GM18499 (cell line): Measurements from ENCODE around the gene CD3E.
"Not testable (repeated sequence)": the region's sequence is repeated elsewhere in the genome, so short reads cannot be mapped to it uniquely, and the experiment has no call there.

Experiments
- ATAC-seq: cut with Tn5 transposase; IDR thresholded peaks from one replicate; pipeline ENCODE4 v1.9.1; 2021; ENCODE audit warnings: moderate number of reproducible peaks; ENCODE audit not compliant: insufficient read depth, unreplicated experiment

Gene CD3E

DNA sequence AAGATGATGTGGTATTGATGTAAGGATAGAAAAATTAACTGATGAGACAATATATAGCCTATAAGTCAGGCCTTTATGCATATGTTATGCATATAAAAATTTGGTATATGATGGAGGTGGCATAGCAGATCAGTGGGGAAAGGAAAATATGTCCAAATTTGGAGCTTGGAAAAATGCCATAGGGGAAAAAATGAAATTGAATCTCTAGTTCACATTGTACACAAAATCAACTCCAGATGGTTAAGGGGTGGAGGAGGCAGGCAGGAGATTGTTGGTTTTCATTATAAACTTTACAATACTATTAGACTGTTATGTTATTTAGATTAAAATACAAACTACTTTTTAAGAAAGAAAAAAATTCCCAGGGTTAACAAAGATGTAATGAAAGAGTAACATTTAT is 15.1 kb upstream of the CD3E start:
- no peak for ATAC-seq

DNA sequence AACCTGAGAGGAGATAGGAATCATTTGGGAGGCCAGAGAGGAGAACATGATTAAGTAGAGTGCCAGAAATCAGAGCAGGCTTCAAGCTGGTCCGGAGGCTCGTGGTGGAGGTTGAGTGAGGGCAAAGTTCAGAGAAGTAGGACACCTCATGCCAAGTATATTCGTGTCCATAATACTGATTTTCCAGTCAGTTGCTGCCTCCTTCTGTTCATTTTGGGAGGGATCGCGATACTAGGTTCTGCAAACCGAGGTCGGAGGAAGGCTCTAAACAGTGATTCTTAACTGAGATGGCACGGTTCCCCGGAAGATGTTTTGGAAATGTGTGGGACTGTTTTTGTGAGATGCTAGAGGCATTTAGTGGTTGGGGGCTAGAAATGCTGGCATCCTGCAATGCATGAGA is 13.6 kb upstream of the CD3E start:
- ATAC-seq, result no peak

DNA sequence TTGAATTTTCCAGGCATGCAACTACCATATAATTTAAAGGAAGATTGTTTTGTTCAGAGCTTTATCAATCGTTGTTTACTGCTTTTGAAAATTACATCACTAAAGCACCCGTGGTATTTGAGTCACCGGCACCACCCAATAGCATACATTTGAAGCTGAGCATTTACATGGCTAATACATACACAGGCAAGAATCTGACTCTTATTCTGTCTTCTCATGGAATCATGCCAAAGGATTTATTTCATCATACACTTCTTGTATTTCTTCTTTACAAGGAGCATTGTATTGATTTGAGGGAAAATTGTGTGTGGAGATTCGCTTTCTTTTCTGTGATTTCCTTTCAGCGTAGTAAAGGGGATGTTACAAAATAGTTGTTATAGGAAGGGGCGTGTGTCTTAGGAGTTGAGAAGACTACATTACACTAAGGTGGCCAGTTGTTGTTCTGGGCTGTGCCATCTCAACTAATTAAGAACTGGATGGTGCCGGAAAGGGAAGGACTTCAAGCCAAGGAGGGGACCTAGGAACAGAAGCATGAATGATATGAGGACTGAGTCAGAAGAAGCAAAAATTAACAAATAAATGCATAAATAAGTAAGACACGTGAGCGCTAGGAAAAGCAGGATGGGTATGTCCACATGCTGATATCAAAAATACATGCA is 12.9 kb upstream of the CD3E start:
- ATAC-seq, result no peak

DNA sequence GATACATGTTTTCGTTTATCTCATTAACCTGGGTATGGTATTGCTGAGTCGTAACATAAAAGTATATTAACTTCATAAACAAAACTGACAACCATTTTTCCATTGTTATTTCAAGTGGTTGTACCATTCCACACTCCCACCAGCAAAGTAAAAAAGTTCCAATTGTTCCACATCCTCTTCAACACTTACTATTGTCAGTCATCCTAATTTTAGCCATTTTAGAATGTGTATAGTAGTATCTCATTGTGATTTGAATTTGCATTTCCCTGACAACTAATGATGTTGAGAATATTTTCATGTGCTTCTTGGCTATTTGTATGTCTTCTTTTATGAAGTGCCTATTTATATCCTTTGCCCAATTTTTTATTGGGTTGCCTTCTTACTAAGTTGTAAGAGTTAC is 10.5 kb upstream of the CD3E start:
- ATAC-seq, result no peak

DNA sequence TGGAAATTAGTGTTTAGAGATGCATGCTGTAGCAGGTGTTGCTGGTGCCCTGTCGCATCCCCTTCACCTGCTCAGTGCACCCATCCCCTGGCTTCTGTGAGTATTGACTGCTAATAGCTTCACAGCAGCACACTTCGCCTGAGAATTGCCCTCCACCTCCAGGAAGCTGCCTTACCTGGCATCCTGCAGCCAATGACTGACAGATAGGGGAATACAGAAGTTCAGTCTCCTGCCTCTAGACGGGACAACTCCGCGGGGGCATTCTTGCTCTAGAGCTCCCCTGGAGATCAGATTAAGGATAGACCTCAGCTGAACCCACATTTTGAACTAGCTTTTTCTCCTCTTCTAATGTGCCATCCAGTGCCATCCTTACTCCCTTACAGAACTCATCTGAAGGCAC is 9.3 kb upstream of the CD3E start:
- no peak for ATAC-seq

DNA sequence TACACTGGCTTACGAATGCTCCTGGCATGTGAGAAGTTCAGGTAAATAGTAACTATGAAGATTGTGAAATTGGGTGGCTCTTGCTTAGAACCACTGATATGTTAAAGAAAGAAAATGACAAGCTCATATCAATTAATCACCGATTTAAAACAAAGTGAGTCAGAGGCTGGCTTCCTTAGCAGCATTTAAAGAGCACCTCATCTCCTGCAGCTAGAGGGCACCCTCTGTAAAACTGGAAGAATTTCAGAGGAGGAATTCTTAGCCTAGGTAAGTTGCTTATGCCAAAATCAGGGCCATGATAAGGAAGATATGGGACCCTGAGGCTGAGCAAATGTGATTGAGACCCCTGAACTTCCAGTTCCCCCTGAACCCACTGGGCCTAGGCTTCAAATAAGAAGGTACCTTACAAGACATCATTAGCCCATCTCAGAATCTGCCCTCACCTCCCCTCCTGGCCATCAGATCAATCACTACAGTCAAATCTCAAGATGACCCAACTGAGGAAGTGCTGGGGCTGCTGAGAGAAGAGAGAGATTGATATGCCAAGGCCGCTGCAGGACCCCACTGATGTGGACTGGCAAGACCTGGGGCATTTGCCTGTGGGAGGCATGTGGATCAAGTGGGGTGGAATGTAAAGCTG is 8.6 kb upstream of the CD3E start:
- ATAC-seq, result no peak

DNA sequence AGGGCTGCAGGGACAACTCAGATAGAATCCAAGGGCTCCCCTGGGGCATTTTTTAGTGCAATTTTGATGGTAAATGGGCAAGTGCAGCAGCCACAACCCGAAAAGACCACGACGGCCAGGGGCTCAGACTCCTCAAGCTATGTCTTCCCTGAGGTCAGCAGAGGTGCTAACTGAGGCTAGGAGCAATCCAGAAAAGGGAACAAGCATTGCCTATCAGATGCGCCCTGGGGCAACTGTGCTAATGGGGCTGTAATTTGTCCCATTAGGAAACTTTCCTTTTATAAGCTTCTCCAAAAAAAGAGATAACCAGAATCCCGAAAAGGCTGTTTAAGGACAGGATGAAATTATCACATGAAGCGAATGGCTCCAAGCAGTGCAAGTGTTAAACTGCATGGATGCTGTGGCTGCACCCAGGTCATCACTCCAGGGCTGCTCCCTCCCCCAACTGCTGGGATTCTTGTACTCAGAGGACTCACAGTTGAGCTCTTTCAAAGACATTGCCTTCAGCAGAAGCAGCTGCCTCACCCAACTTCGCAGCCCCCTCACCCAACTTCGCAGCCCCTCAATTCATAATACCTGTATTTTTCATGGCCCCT is 2.8 kb upstream of the CD3E start:
- ATAC-seq, result no peak

DNA sequence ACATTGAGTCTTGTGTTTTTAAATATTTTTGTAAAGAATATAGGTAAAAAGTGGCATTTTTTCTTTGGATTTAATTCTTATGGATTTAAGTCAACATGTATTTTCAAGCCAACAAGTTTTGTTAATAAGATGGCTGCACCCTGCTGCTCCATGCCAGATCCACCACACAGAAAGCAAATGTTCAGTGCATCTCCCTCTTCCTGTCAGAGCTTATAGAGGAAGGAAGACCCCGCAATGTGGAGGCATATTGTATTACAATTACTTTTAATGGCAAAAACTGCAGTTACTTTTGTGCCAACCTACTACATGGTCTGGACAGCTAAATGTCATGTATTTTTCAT is 333 bp upstream of the CD3E start:
- ATAC-seq, result no peak

DNA sequence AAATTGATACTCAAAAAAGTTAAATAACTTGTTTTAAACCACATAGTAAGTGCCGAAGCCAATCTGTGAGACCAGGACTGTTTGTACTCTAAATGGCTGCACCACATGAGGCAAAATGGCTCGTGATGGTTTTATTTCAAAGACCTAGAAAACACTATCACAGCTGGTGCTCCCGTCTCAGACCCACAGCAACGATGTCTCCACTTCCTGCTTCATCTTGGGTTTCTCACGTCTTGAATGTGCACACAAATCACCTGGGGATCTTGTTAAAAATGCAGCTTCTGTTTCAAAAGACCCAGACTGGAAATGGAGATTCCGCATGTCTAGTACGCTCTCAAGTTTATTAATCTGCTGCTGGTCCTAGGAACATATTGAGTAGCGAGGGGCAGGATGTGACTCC is 1.2 kb downstream of the CD3E start:
- no peak for ATAC-seq

DNA sequence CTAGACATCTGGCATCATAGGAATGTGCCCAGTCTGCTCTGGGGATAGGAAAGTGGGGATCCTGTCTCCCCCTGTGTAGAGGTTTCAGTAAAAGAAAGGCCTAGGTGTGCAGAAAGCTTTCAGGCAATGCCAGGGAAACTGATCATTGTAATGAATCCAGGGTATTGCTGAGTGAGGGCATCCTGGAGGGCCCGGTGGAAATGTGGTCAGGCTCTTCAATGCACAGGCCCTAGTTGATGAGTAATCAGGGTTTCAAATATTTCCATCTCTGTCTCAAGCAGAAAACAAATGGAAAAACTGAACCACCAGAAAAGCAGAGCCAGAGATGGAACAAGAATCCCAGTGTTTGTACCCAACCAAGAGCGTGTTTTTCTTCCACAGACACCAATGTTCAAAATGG is 2.0 kb downstream of the CD3E start:
- ATAC-seq, result no peak

DNA sequence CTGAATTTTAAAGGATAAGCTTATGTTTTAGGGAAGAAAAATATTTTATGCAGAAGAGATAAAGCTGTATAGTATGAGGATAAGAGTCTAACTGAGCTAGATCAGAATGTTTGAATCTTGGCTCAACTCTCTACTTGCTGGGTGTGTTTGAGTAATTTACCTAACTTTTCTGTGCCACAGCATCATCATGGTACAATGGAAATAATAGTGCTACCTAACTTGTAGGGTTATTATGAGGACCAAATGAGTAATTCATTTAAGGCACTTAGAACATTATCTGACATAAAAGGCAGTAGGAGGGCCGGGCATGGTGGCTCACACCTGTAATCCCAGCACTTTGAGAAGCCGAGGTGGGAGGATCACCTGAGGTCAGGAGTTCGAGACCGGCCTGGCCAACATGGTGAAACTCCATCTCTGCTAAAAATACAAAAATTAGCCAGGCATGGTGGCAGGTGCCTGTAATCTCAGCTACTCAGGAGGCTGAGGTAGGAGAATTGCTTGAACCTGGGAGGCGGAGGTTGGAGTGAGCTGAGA is 4.5 kb downstream of the CD3E start:
- not testable (repeated sequence) for ATAC-seq

DNA sequence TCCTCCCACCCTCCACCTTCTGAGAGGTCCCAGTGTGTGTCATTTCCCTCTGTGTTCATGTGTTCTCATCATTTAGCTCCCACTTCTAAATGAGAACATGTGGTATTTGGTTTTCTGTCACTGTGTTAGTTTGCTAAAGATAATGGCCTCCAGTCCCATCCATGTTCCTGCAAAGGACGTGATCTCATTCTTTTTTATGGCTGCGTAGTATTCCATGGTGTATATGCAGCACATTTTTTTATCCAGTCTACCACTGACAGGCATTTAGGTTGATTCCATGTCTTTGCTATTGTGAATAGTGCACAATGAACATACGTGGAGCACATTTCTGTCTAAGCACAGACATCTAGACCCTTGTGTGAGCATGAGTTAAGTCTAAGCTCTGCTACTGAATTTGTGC is 5.7 kb downstream of the CD3E start:
- ATAC-seq, result no peak

DNA sequence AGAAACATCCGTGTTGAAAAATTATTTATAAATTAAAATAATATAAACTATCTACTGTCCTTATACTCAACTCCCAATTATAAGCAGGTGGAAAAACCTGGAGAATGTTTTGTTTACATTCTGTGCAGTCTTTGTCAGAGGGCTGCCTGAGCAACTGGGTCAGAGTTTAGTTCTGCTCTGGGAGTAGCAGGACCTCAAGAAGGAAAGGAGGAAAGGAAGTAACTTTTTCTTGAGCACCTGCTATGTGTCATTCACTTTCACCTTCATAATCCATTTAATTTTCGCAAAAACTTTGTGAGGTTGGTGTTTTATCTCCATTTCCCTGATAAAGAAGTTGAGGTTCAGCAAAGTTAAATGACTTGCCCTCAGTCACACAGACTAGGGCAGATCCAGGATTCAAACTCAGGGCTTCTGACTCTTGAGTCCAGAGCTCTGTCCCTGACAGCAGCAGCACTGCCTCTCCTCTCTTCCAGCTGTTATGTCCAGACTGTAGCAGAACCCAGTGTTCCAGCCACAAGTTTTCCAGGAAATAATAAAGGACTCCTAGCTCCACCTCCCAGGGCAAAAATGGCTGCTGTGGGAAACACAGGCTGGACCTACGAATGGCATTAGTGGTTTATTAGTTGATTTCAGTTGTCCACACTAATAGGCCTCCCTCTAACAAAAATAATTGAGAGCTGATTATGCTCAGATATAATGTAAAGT is 6.4 kb downstream of the CD3E start:
- no peak for ATAC-seq

DNA sequence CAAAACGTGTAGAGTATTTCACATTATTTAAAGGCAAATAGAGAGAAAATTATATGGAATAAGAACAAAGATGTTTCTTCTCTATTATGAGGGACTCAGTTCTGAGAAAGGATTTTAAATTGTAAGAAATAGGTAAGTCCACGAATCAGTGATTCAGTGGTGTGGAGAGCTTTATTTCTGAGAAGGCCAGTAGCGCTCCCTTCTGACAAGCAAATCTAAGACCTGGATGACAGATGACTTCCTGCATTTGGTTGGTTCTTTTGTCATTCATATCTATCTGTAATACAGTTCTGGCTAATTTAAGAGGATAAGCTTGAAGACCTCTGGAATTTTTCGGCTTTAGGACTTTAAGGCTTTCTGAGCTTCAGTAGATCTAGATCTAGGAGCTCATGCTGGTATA is 7.0 kb downstream of the CD3E start:
- no peak for ATAC-seq

DNA sequence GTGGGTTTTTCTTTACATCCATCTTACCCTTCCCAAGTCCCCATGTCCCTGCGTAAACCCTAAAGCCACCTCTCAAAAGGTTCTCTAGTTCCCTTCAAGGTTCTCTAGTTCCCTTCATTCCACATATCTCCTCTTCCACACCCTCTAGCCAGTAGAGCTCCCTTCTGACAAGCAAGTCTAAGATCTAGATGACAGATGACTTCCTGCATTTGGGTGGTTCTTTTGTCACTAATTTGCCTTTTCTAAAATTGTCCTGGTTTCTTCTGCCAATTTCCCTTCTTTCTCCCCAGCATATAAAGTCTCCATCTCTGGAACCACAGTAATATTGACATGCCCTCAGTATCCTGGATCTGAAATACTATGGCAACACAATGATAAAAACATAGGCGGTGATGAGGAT is 7.8 kb downstream of the CD3E start:
- ATAC-seq, result no peak

DNA sequence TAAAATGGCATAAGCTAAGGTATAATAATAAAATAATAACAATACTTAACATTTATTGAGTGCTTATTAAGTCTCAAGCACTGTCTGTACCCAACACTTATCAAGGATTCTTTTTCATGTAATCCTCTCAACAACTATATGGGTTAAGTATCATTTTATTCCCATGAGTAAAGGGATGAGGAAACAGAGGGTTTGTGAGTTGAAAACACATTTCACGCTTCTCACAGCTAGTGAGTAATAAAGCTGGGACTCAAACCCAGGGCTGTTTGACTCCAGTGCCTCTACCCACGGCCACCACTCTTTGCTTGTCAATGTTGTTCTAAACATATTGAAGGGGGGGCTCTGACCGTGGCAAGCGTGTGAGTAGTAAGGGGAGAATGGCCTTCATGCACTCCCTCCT is 8.7 kb downstream of the CD3E start:
- ATAC-seq, result no peak

DNA sequence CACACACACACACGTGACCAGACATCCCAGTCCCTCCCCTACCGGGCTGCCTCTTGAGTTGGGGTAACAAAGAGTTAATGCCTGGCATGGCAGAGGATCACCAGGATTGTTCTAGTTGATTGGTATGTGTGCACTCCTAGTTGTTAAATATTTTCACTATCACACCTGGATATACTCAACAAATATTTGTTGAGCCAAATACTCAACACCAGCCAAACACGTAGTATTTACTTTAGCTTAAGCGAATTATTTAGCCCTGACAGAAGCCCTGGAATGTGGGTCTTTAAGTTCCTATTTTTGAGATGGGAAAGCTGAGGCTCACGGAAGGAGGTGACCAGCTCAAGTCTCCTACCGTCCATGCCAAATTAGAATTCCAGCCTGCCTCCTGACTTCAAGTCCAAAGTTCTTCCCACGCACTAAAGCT is 10.5 kb downstream of the CD3E start:
- ATAC-seq, result no peak

DNA sequence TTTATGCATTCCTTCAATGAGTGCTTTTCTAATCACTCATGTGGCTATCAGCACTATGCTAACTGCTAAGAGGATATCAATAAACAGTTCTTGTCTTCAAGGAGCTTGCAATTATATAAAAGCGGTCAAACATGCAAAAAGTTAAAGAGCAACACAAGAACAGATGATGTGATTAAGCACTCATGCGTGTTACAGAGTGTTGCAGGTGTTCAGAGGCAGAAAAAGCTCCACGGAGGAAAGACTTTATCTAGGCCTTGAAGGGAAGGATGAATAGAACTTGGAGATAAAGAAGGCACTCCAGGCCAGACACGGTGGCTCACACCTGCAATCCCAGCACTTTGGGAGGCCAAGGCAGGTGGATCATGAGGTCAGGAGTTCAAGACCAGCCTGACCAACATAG is 13.6 kb downstream of the CD3E start:
- no peak for ATAC-seq

DNA sequence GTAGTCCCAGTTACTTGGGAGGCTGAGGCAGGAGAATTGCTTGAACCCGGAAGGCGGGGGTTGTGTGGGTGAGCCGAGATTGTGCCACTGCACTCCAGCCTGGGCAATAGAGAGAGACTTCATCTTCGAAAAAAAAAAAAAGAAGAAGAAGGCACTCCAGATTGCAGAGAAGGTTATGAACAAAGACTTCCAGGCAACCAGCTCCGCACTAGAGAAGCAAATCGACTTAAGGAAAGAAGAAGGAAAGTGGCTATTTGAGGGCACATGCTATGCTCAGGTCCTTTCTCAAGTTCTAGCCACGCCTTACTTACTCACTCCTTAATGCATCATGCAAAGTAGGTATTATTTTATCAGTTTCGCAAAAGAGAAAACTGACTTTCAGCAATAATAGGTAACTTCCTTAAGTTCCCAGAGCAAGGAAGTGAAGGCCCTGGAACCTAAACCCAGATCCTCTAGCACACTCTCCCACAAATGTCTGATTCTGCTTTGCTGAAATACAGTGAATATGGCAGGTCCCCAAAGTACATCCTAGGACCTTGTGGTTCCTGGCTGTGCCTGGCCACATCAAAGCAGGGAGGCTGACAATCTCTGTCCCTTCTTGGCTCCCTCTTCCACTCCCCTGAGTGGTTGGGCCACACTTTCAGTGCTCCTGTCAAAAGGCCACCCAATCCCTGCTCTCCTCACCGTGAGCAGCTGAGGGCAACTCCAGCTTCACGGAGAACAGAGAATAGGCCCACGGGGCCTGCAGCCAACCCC is 14.2 kb downstream of the CD3E start:
- ATAC-seq, result no peak

DNA sequence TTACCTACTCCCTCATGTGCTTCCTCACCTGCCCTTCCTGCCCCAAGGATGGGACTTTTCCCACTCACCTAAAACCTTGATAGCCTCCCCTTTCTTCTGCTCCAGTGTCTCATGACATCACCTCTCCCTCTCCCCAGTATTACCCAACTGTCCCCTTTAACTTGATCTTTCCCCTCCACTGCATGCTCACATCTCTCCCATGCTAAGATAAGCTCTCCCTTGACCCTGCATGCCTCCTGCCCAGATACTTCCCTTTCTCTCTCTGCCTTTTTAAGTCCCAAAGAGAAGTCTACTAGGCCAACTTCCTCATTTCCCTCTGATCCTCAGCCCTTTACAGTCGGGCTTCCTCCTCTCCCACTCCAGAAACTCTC is 14.8 kb downstream of the CD3E start:
- ATAC-seq, result no peak

DNA sequence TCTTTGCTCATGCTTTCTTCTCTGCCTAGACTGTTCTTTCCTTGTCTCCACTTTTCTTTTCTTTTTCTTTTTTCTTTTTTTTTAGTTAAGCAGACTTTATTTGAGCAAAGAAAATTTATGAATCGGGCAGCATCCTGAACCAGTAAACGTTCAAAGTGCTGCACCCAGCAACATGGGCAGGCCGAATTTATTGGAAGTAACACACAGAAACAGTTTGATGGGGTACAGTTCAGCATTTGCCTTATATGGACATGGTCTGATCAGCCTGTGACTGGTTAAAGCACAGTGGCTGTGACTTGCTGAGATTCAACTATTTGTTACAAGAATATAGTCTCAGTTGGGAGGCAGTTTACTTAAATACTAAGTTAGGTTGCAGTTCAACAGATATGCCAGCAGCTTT is 16.0 kb downstream of the CD3E start:
- no peak for ATAC-seq
